Panc1 (cell line): ENCODE measurements around the gene CCND1.

Experiments used
- SIN3A ChIP-seq: IDR thresholded peaks from 2 replicates; pipeline ENCODE4 v1.6.1; 2012; ENCODE audit warnings: low read depth, mild to moderate bottlenecking, low read length, moderate library complexity, borderline replicate concordance; ENCODE audit not compliant: insufficient read depth
- TF ChIP-seq, protein P1 (sequence below): fragments of 450-650 bp; IDR thresholded peaks from 2 replicates; pipeline ENCODE4 v1.5.1; 2017; ENCODE audit warnings: mild to moderate bottlenecking

DNA sequence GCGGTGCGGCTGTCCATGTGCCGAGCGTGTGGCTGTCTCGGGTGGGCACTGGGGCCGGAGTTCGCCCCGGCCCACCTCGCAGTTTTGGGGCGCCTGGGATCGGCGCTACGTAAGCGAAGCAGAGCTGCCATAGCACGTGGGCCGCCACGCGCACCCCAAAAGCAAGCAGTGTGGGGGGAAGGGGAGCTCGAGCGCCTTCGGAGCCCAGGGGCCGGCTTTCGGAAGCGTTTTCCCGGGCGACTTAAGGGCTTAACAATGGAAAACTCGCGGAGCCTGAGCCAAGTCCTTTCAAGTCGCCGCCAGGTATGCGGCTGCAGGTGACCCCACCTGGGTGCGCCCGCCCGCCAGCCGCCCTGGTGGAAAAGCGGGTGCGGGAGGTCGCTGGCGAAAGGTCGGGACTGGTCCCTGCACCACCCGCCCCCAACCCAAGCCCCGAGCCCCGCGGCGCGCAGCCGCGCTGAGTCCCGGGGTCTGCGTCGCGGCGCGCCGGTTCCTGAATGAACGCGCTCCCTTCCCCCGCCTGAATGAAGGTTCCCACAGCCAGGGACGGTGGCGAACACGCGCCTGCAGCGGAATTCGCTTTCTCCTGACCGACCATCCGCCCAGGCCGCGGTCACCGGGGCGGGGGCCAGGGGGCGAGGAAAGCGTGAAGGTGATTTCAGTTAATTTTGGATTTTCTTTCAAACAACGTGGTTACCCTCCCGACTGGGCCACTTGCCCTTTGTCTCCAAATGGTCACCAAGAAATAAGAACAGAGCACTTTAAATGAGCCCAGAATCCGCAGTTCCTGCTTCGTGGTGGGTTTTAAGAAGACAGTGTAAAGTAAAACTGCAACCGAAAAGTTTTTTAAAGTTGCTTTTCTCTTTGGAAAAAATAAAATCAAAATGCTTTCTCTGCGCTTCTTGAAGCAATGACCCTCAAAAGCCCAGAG is 2.8 kb upstream of the CCND1 start:
- TF ChIP-seq, protein P1, sequence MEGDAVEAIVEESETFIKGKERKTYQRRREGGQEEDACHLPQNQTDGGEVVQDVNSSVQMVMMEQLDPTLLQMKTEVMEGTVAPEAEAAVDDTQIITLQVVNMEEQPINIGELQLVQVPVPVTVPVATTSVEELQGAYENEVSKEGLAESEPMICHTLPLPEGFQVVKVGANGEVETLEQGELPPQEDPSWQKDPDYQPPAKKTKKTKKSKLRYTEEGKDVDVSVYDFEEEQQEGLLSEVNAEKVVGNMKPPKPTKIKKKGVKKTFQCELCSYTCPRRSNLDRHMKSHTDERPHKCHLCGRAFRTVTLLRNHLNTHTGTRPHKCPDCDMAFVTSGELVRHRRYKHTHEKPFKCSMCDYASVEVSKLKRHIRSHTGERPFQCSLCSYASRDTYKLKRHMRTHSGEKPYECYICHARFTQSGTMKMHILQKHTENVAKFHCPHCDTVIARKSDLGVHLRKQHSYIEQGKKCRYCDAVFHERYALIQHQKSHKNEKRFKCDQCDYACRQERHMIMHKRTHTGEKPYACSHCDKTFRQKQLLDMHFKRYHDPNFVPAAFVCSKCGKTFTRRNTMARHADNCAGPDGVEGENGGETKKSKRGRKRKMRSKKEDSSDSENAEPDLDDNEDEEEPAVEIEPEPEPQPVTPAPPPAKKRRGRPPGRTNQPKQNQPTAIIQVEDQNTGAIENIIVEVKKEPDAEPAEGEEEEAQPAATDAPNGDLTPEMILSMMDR, result no peak
- no peak for TF ChIP-seq SIN3A
